Endothelial cell of umbilical vein (primary cell): ENCODE data around the gene SYNE3. TPM values are rescaled to one million over a fixed set of nuclear protein-coding genes. Genes with fewer than 3 reads are reported as not detected.

ENCODE experiments used
- BruUV-seq: library from RNA; stranded (reverse); fragments of 400-500 nt; replicated peaks from 2 replicates; lab custom pipeline; 2021; lab: Mats Ljungman, UMichigan
- CTCF ChIA-PET: fragments of 300-600, 350-600 bp; sonication (Branson Sonifier 250); formaldehyde crosslinking; loops from one replicate; lab custom pipeline; 2021; ENCODE audit warnings: antibody characterized with exemption, inconsistent platforms; lab: Charles Lee
- POLR2A ChIA-PET: fragments of 300-600, 350-600 bp; sonication (Branson Sonifier 250); formaldehyde crosslinking; loops from one replicate; lab custom pipeline; 2021; ENCODE audit warnings: antibody characterized with exemption, inconsistent platforms; lab: Charles Lee
- DNase-seq: peaks from one replicate; pipeline ENCODE4 v3.0.0-alpha.2; 2011; ENCODE audit warnings: low read depth, low spot score
- FAIRE-seq: peaks from 2 replicates; lab custom pipeline; 2011; peaks lifted over from hg19 to GRCh38; lab: Jason Lieb, UNC
- H2AFZ ChIP-seq: 2 replicates; pipeline ENCODE4 v1.6.0; 2012; ENCODE audit warnings: low read depth, low read length, control low read depth, inconsistent platforms
- H3K27ac ChIP-seq: 2 replicates; pipeline ENCODE4 v1.5.1; 2011; ENCODE audit warnings: low read depth, mild to moderate bottlenecking, control low read depth, low read length, moderate library complexity; ENCODE audit not compliant: insufficient read depth
- H3K27me3 ChIP-seq, 2 experiments: 2 replicates each; pipeline versions ENCODE4 v1.6.0 to v1.6.1; 2011; ENCODE audit warnings: low read length in 2 of 2, mixed read lengths in 1 of 2; ENCODE audit not compliant: control insufficient read depth in 2 of 2, insufficient read depth in 2 of 2
- H3K36me3 ChIP-seq, 2 experiments: 2 replicates in 1 of 2; 3 replicates in 1 of 2; pipeline ENCODE4 v1.5.1; 2011; ENCODE audit warnings: low read length in 2 of 2, mild to moderate bottlenecking in 1 of 2, moderate library complexity in 1 of 2; ENCODE audit not compliant: control insufficient read depth in 2 of 2, insufficient read depth in 2 of 2; ENCODE audit errors: extremely low read depth in 1 of 2
- H3K4me1 ChIP-seq: 3 replicates; pipeline ENCODE4 v1.5.1; 2011; ENCODE audit warnings: mild to moderate bottlenecking, low read length; ENCODE audit not compliant: control insufficient read depth, insufficient read depth; ENCODE audit errors: extremely low read depth
- H3K4me2 ChIP-seq: 2 replicates; pipeline ENCODE4 v1.6.1; 2011; ENCODE audit warnings: low read length, control low read depth, mixed read lengths; ENCODE audit not compliant: insufficient read depth
- H3K4me3 ChIP-seq, 3 experiments: fragments of 200-600 bp in 1 of 3; sonication (generic), shearing (Covaris generic) in 1 of 3; replicated peaks in 1 of 3; 2 replicates each; pipeline ENCODE4 v1.5.1; 2011 to 2016; ENCODE audit warnings: control low read depth in 3 of 3, low read length in 3 of 3, mild to moderate bottlenecking in 2 of 3, inconsistent platforms in 1 of 3, low read depth in 1 of 3, moderate library complexity in 1 of 3; ENCODE audit not compliant: insufficient read depth in 1 of 3
- H3K79me2 ChIP-seq: 2 replicates; pipeline ENCODE4 v1.6.0; 2012; ENCODE audit warnings: low read length, inconsistent platforms; ENCODE audit not compliant: control insufficient read depth, insufficient read depth
- H3K9ac ChIP-seq: replicated peaks from 2 replicates; pipeline ENCODE3; 2011; ENCODE audit warnings: low read length, control low read depth; ENCODE audit not compliant: insufficient read depth; ENCODE audit errors: extremely low read depth
- H3K9me1 ChIP-seq: replicated peaks from 3 replicates; pipeline ENCODE4 v1.6.0; 2011; ENCODE audit warnings: mild to moderate bottlenecking, low read length; ENCODE audit not compliant: control insufficient read depth, insufficient read depth; ENCODE audit errors: extremely low read depth
- H3K9me3 ChIP-seq: replicated peaks from 2 replicates; pipeline ENCODE4 v1.5.1; 2012; ENCODE audit warnings: low read length, inconsistent platforms; ENCODE audit not compliant: control insufficient read depth, insufficient read depth
- H4K20me1 ChIP-seq: replicated peaks from 2 replicates; pipeline ENCODE3; 2011; ENCODE audit warnings: mild to moderate bottlenecking, low read length; ENCODE audit not compliant: control insufficient read depth, insufficient read depth; ENCODE audit errors: extremely low read depth
- EZH2 ChIP-seq: IDR thresholded peaks from 2 replicates; pipeline ENCODE4 v1.6.1; 2012; ENCODE audit warnings: borderline replicate concordance, low read depth, mild to moderate bottlenecking, moderate library complexity, low read length, inconsistent platforms; ENCODE audit not compliant: severe bottlenecking
- dilution Hi-C: fragments of 300-500 bp; cut with MboI; formaldehyde crosslinking; loops from one replicate; pipeline ENCODE4 v1.15.0; 2019; ENCODE audit warnings: low sequenced_read_pairs; ENCODE audit not compliant: extremely low pct_ligation_motif_present
- intact Hi-C: fragments of 100-400 bp; cut with micrococcal nuclease; formaldehyde crosslinking; loops from one replicate; pipeline ENCODE4 v1.10.0; 2022
- polyA plus RNA-seq, 4 experiments: library from polyadenylated mRNA; depleted of rRNA in 3 of 4; stranded (reverse) in 3 of 4; unstranded in 1 of 4; fragments of >200 nt; gene quantifications; 2 replicates each; pipeline versions ENCODE4 v1.2.1 to v1.2.3, GENCODE V29; 2011 to 2012; ENCODE audit warnings: missing spikeins in 1 of 4
- total RNA-seq: library from RNA; stranded (reverse); gene quantifications from 2 replicates; pipeline ENCODE4 v1.2.3, GENCODE V29; 2021
- TF ChIP-seq, protein P1 (sequence below), 2 donors: IDR thresholded peaks; 1 replicate in 1 of 2; 2 replicates in 1 of 2; pipeline ENCODE4 v1.5.1; 2011; ENCODE audit warnings: low read length in 2 of 2, mild to moderate bottlenecking in 2 of 2, moderate library complexity in 2 of 2, control low read depth in 1 of 2, inconsistent platforms in 1 of 2, low read depth in 1 of 2; ENCODE audit not compliant: insufficient read depth in 1 of 2; ENCODE audit errors: extremely low read depth in 1 of 2

The SYNE3 gene
- total and polyA plus RNA-seq, 2 donors (not counting 3 experiments of a cell fraction or from before 2014, with no cell fraction given): 3.0 to 18.8 TPM

DNA sequence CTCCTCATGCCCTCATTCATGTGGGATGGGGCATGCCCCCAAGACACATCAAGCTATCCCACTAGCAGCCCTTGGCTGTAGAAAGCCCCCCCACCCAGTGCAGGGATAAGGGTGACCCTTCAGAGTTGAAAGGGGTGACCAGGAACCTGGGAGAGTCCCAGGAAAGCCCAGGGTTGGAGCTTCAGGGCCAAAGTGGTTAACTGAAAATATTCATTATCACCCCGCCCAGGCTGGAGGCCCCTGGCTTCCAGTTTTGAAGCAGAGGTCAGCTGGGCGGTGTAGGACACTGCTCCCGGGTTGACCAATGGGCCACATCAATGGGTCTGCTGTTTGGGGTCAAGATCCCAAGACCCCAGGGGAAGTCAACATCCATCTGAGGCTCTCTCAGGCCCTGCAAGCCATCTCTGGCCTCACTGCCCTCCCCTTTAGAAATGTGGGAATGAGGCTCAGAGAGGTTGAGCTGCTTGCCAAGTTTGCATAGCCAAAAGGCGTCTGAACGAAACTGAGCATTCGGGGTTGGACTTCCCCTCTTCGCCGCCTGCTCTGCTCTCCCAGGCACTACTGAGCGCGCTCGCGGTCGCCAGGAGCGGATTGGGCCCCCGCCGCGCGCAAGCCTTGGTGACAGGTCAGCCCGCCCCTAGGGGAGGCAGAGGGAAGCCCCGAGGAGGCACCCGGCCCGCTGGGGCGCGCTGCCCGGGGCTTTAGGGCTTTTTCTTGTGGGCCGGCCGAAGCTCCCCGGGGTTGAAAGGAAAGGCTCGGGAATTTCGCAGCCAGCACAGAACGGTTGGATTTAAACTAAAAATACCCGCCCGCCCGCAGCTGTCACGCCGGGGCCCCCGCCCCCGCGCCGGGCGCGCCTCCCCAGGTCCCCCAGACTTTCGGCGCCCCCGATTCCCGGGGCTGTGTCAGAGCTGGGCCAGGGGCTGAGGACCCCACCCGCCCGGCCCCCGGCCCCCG, 576 bp downstream of the SYNE3 start:
- H3K27ac ChIP-seq: no peak overlapping the region

More for the DNA sequence above, 576 bp downstream of the SYNE3 start:
- FAIRE-seq (peak; percentile 76), DNase-seq (peak; percentile 49)
- H3K4me1 ChIP-seq: peaks cover 55% of the 10 kb centered on the region
- H3K4me3 ChIP-seq: peak overlapping the region; percentile 51 to 58 (median 52)
- H3K9me1 ChIP-seq: no peaks in the 10 kb centered on the region
- no peaks in the 10 kb centered on the region for H3K36me3 ChIP-seq
- TSS peak; percentile 15 for BruUV-seq
- no peaks in the 10 kb centered on the region for H3K79me2 ChIP-seq
- intact Hi-C loops: loop anchor here (1.0 to 10.0 kb wide), 4 partner anchors 9 to 361 kb away; partner anchors contain the start of gene DICER1
- H3K9me3 ChIP-seq: no peaks in the 10 kb centered on the region
- dilution Hi-C loops: no loop called here
- TF ChIP-seq, protein P1, sequence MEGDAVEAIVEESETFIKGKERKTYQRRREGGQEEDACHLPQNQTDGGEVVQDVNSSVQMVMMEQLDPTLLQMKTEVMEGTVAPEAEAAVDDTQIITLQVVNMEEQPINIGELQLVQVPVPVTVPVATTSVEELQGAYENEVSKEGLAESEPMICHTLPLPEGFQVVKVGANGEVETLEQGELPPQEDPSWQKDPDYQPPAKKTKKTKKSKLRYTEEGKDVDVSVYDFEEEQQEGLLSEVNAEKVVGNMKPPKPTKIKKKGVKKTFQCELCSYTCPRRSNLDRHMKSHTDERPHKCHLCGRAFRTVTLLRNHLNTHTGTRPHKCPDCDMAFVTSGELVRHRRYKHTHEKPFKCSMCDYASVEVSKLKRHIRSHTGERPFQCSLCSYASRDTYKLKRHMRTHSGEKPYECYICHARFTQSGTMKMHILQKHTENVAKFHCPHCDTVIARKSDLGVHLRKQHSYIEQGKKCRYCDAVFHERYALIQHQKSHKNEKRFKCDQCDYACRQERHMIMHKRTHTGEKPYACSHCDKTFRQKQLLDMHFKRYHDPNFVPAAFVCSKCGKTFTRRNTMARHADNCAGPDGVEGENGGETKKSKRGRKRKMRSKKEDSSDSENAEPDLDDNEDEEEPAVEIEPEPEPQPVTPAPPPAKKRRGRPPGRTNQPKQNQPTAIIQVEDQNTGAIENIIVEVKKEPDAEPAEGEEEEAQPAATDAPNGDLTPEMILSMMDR (IDR thresholded peaks at IDR 0.05; ENCODE audit: extremely low read depth in 1 of 2, insufficient read depth in 1 of 2, low read depth in 1 of 2, low read length in 2 of 2): peak; percentile 24 to 57
- no peak for TF ChIP-seq EZH2
- ChIA-PET POLR2A (interaction anchor here (0.6 to 1.5 kb wide), 4 partner anchors 8 to 64 kb away, joined by 3 to 4 read pairs (median 3); no protein-coding TSS in a partner anchor), CTCF (interaction anchor here (0.5 to 6.6 kb wide), 17 partner anchors 8 to 1168 kb away, joined by 3 to 79 read pairs (median 3); no protein-coding TSS in a partner anchor)
- no peaks in the 10 kb centered on the region for H3K27me3 ChIP-seq
- peak overlapping the region; percentile 27 for H3K9ac ChIP-seq
- peak overlapping the region; percentile 64 for H3K4me2 ChIP-seq
- H4K20me1 ChIP-seq: no peaks in the 10 kb centered on the region
- peak overlapping the region; percentile 46 for H2AFZ ChIP-seq
